HG03064 (cell line): ENCODE data around the gene PLEKHG4B.

ENCODE experiments used
- ATAC-seq: cut with Tn5 transposase; IDR thresholded peaks from one replicate; pipeline ENCODE4 v1.9.1; 2021; ENCODE audit warnings: low read depth; ENCODE audit not compliant: unreplicated experiment

Gene PLEKHG4B

GRCh38 chr5:167511-167910 lies 75.5 kb downstream of the PLEKHG4B start:
- no peak for ATAC-seq

GRCh38 chr5:167982-168660 lies 76.2 kb downstream of the PLEKHG4B start:
- ATAC-seq: no peak

GRCh38 chr5:169071-169727 lies 77.2 kb downstream of the PLEKHG4B start:
- no peak for ATAC-seq

GRCh38 chr5:169728-170094 lies 77.7 kb downstream of the PLEKHG4B start:
- no peak for ATAC-seq

GRCh38 chr5:170971-171800 lies 79.2 kb downstream of the PLEKHG4B start:
- no peak for ATAC-seq

- no peak for ATAC-seq
Measured at GRCh38 chr5:171801-172331, 79.9 kb downstream of the PLEKHG4B start.

- no peak for ATAC-seq
Measured at GRCh38 chr5:172421-172820, 80.5 kb downstream of the PLEKHG4B start.

- no peak for ATAC-seq
Measured at GRCh38 chr5:172841-173251, 80.9 kb downstream of the PLEKHG4B start.

- no peak for ATAC-seq
Measured at GRCh38 chr5:173392-174290, 81.7 kb downstream of the PLEKHG4B start.

GRCh38 chr5:174291-174600 lies 82.3 kb downstream of the PLEKHG4B start:
- ATAC-seq: no peak

- ATAC-seq: no peak
Measured at GRCh38 chr5:174876-175465, 83.0 kb downstream of the PLEKHG4B start.

GRCh38 chr5:176296-176823 lies 84.4 kb downstream of the PLEKHG4B start:
- no peak for ATAC-seq

- no peak for ATAC-seq
Measured at GRCh38 chr5:178110-178509, 86.1 kb downstream of the PLEKHG4B start.

GRCh38 chr5:179401-179800 lies 87.4 kb downstream of the PLEKHG4B start:
- no peak for ATAC-seq

GRCh38 chr5:180286-180918 lies 88.4 kb downstream of the PLEKHG4B start:
- ATAC-seq: no peak

- no peak for ATAC-seq
Measured at GRCh38 chr5:181160-181559, 89.2 kb downstream of the PLEKHG4B start.

GRCh38 chr5:181566-181965 lies 89.6 kb downstream of the PLEKHG4B start:
- no peak for ATAC-seq

- ATAC-seq: no peak
Measured at GRCh38 chr5:182126-182525, 90.2 kb downstream of the PLEKHG4B start.

- no peak for ATAC-seq
Measured at GRCh38 chr5:184471-184870, 92.5 kb downstream of the PLEKHG4B start.
